Activated CD4-positive, alpha-beta T cell treated with anti-CD3 and anti-CD28 coated beads, Interleukin-2, amount 50 U/mL, for 24 hours (primary cell): ENCODE results near the gene CEACAM18.

Source experiments
- DNase-seq, 2 donors: peaks; one replicate each; pipeline ENCODE4 v3.0.0-alpha.2; 2020; ENCODE audit warnings: low read depth in 1 of 2, low spot score in 1 of 2

CEACAM18 gene

GRCh38 chr19:51525651-51526050 lies 47.3 kb downstream of the CEACAM18 start:
- DNase-seq, result no peak

DNA sequence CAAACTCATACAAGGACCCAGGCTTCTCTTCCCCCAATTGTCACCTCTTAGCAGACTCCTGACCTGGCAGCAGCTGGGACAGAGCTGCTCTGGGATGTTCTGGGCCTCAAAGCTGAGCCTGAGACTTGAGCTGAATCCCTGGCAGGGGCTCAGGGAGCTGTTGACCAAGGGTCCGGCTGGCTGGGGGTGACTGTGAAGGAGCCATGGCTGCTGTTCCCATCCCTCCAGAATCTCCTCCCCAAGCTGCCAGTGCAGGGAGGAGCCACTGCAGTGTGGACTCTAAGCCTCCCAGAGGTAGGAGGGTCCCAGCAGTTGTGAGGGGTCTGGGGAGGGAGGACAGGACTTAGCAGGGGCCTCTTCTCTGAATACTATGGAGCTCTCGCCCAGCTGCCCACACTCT lies 51.0 kb downstream of the CEACAM18 start:
- no peak for DNase-seq

- DNase-seq, result no peak
Observed at GRCh38 chr19:51530616-51531015, 52.3 kb downstream of the CEACAM18 start.

- DNase-seq, result no peak
Observed at GRCh38 chr19:51531349-51532315, 53.3 kb downstream of the CEACAM18 start, which contains the start of gene SIGLEC6. Gene SIGLEC6 (minus strand): TSS chr19:51531670. CDS start chr19:51531648, 22 bp downstream.

- no peak for DNase-seq
Observed at GRCh38 chr19:51535535-51535934, 57.2 kb downstream of the CEACAM18 start.

DNA sequence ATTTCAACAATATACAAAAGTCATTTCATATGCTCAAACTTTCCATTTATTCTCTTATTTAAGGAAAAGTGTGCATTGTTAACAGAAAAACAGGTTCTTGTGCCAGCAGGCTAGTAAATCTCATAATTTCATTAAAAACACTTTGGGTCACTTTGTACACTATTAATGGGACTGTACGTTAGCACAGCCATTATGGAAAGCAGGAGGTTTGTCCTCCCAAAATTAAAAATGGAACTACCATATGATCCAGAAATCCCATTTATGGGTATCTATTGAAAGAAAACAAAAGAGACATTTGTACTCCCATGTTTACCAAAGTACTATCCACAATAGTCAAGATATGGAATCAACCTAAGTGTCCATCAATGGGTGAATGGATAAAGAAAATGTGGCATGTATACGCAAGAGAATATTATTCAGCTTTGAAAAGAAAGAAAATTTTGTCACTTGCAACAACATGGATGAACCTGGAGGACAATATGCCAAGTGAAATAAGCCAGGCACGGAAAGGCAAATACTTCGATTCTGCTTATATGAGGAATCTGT lies 61.6 kb downstream of the CEACAM18 start:
- DNase-seq, result no peak
